Neural progenitor cell (in vitro differentiated cells): Measurements from ENCODE around the gene MACROH2A1.

Source experiments
- CTCF ChIP-seq: fragments of 200-600 bp; sonication (generic); IDR thresholded peaks from 2 replicates; pipeline ENCODE4 v1.5.1; 2017; ENCODE audit warnings: antibody characterized with exemption, mild to moderate bottlenecking
- EZH2 ChIP-seq: fragments of 200-600 bp; sonication (generic); IDR thresholded peaks from 2 replicates; pipeline ENCODE4 v1.6.1; 2017; ENCODE audit warnings: antibody characterized with exemption, mild to moderate bottlenecking, moderate library complexity
- EZH2phosphoT487 ChIP-seq: fragments of 200-600 bp; sonication (generic); IDR thresholded peaks from 2 replicates; pipeline ENCODE4 v1.6.1; 2017; ENCODE audit warnings: antibody characterized with exemption

DNA sequence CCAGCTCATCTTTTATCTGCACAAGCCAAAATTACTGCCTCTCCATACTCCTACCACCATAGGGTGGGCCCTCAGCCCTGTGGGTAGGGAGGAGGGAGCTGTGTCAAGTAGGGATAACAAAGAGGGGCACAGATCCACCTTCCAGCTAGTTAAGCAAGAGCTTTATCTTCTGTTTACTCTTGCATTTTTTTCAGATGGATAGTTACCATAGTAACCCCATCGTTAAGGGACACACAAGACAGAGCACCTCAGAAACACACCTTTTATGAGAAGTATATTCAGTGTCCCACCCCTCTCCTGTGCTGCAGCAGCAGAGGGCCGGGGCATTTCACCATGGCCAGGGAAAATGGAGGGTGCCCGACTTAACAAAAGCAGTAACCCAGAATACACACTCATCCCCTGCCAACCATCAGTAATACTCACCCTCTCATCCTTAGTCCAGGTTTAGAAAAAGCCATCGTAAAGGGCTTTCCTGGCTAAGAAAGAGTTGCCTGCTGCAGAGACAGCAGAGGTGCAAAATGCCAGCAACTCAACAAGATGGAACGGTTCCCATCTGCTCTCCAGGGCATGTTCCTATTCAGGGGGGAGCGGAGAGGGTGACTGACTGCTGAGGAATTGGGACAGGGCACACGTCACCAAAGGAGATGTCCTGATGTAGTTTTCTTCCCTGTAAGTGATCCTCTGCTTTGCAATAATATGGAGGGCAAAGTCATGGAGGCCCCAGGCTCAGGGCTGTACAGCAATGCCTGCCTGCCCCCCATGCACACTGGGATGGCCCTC lies 25.1 kb downstream of the MACROH2A1 start:
- no peak for TF ChIP-seq CTCF
- no peak for TF ChIP-seq EZH2
- TF ChIP-seq EZH2phosphoT487 = no peak
